Body of pancreas (tissue), 4 donors: ENCODE measurements around the gene CMKLR1. TPM values are rescaled to one million over a fixed set of nuclear protein-coding genes. Genes with fewer than 3 reads are reported as not detected.

Experiments used
- ATAC-seq: fragments of 150-250 bp; one replicate; pipeline ENCODE4 v1.9.1; 2016
- DNase-seq, 4 donors: peaks; one replicate each; pipeline ENCODE4 v3.0.0-alpha.2; 2019
- H3K27ac ChIP-seq, 4 donors: fragments of 200-600 bp; sonication (generic); 1 replicate in 3 of 4; 2 replicates in 1 of 4; pipeline versions ENCODE4 v1.5.1 to v1.6.1; 2016 to 2019; ENCODE audit warnings: mild to moderate bottlenecking in 1 of 4, mixed read lengths in 1 of 4, moderate library complexity in 1 of 4
- H3K27me3 ChIP-seq, 2 donors: fragments of 200-600 bp; sonication (generic); one replicate each; pipeline ENCODE4 v1.6.0; 2016; ENCODE audit warnings: mild to moderate bottlenecking in 1 of 2
- H3K36me3 ChIP-seq, 2 donors: fragments of 200-600 bp; sonication (generic); replicated peaks in 1 of 2; 2 replicates each; pipeline ENCODE4 v1.5.1; 2016; ENCODE audit warnings: low read depth in 2 of 2; ENCODE audit not compliant: insufficient read depth in 1 of 2
- H3K4me1 ChIP-seq: fragments of 200-600 bp; sonication (generic); one replicate; pipeline ENCODE4 v1.6.0; 2016
- H3K4me3 ChIP-seq, 2 donors: fragments of 200-600 bp; sonication (generic); 1 replicate in 1 of 2; 2 replicates in 1 of 2; pipeline ENCODE4 v1.5.1; 2016 to 2019
- H3K9me3 ChIP-seq, 3 donors: fragments of 200-600 bp; sonication (generic); 1 replicate in 2 of 3; 2 replicates in 1 of 3; pipeline ENCODE4 v1.5.1; 2016
- CTCF ChIP-seq, 7 experiments: fragments of 450-650 bp in 4 of 7; fragments of 200-600 bp in 3 of 7; sonication (generic) in 3 of 7; IDR thresholded peaks; one replicate each; pipeline ENCODE4 v1.5.1; 2016 to 2019; ENCODE audit warnings: antibody characterized with exemption in 7 of 7
- POLR2A ChIP-seq, 3 donors: fragments of 450-650 bp; IDR thresholded peaks; one replicate each; pipeline ENCODE4 v1.6.1; 2016; ENCODE audit warnings: antibody characterized with exemption in 3 of 3, mild to moderate bottlenecking in 2 of 3
- WGBS, 2 donors: methylation state at CpG; one replicate each; pipeline ENCODE4 v1.1.5; 2017; 5-methylcytosine and 5-hydroxymethylcytosine counted together
- intact Hi-C: fragments of 100-400 bp; cut with DNase I; formaldehyde crosslinking; loops from one replicate; pipeline ENCODE4 v1.15.1; 2023
- total RNA-seq, 2 donors: library from RNA; depleted of rRNA; stranded (reverse); fragments of >200 nt; gene quantifications; one replicate each; pipeline ENCODE4 v1.1.0, GENCODE V29; 2016

CMKLR1 gene
- total RNA-seq, 2 donors from 2014 or later, result 5.3 to 5.7 TPM

- ATAC-seq (no peak), DNase-seq (no peak)
- no peaks in the 10 kb centered on the region for H3K27me3 ChIP-seq
- no peaks in the 10 kb centered on the region for H3K4me1 ChIP-seq
- no peaks in the 10 kb centered on the region for H3K9me3 ChIP-seq
- H3K4me3 ChIP-seq, result no peak overlapping the region
- H3K36me3 ChIP-seq, result no peaks in the 10 kb centered on the region
- intact Hi-C loops, result no loop called here
- WGBS, 2 donors, result 64 to 82% methylated on average over 3 of the region's 3 CpGs
- no peak overlapping the region for H3K27ac ChIP-seq
- TF ChIP-seq CTCF (IDR thresholded peaks at IDR 0.05), result no peak
- TF ChIP-seq POLR2A (IDR thresholded peaks at IDR 0.05), result no peak
Observed at GRCh38 chr12:108325549-108325948, 13.6 kb downstream of the CMKLR1 start.

GRCh38 chr12:108325018-108325358, 14.1 kb downstream of the CMKLR1 start:
- Histone ChIP-seq H3K27me3 (no peaks in the 10 kb centered on the region), H3K36me3 (no peaks in the 10 kb centered on the region), H3K4me3 (no peak overlapping the region), H3K9me3 (no peaks in the 10 kb centered on the region), H3K4me1 (no peaks in the 10 kb centered on the region), H3K27ac (no peak overlapping the region)
- TF ChIP-seq POLR2A (IDR thresholded peaks at IDR 0.05) (no peak), CTCF (IDR thresholded peaks at IDR 0.05) (no peak)
- no peak for ATAC-seq
- no peak for DNase-seq
- 45 to 67% methylated on average over 5 of the region's 5 CpGs for WGBS, 2 donors
- intact Hi-C loops, result no loop called here

GRCh38 chr12:108324351-108325017, 14.6 kb downstream of the CMKLR1 start:
- 58 to 64% methylated on average over 8 of the region's 8 CpGs for WGBS, 2 donors
- no peaks in the 10 kb centered on the region for H3K27me3 ChIP-seq
- DNase-seq (no peak), ATAC-seq (no peak)
- intact Hi-C loops, result no loop called here
- H3K9me3 ChIP-seq, result no peaks in the 10 kb centered on the region
- no peaks in the 10 kb centered on the region for H3K36me3 ChIP-seq
- no peak overlapping the region for H3K4me3 ChIP-seq
- H3K27ac ChIP-seq, result no peak overlapping the region
- H3K4me1 ChIP-seq, result no peaks in the 10 kb centered on the region
- no peak for TF ChIP-seq CTCF (IDR thresholded peaks at IDR 0.05)
- no peak for TF ChIP-seq POLR2A (IDR thresholded peaks at IDR 0.05)

GRCh38 chr12:108323581-108323980, 15.5 kb downstream of the CMKLR1 start:
- no peak for TF ChIP-seq POLR2A (IDR thresholded peaks at IDR 0.05)
- no peak for TF ChIP-seq CTCF (IDR thresholded peaks at IDR 0.05)
- intact Hi-C loops, result no loop called here

GRCh38 chr12:108322998-108323397, 16.1 kb downstream of the CMKLR1 start:
- Histone ChIP-seq H3K27me3 (no peaks in the 10 kb centered on the region), H3K27ac (no peak overlapping the region), H3K4me3 (no peak overlapping the region), H3K36me3 (no peaks in the 10 kb centered on the region), H3K9me3 (no peaks in the 10 kb centered on the region), H3K4me1 (no peaks in the 10 kb centered on the region)
- 51 to 59% methylated on average over 2 of the region's 2 CpGs for WGBS, 2 donors
- ATAC-seq, result no peak
- intact Hi-C loops, result no loop called here
- no peak for DNase-seq
- no peak for TF ChIP-seq POLR2A (IDR thresholded peaks at IDR 0.05)
- no peak for TF ChIP-seq CTCF (IDR thresholded peaks at IDR 0.05)

More at GRCh38 chr12:108323581-108323980, 15.5 kb downstream of the CMKLR1 start:
- no peaks in the 10 kb centered on the region for H3K9me3 ChIP-seq
- H3K4me1 ChIP-seq, result no peaks in the 10 kb centered on the region
- H3K36me3 ChIP-seq, result no peaks in the 10 kb centered on the region
- H3K27me3 ChIP-seq, result no peaks in the 10 kb centered on the region
- DNase-seq (no peak), ATAC-seq (no peak)
- WGBS, 2 donors, result 28 to 71% methylated on average over 1 of the region's 1 CpG
- H3K4me3 ChIP-seq, result no peak overlapping the region
- H3K27ac ChIP-seq, result no peak overlapping the region
